SK-N-SH (cell line): Measurements from ENCODE around the gene STS. TPM values are rescaled to one million over a fixed set of nuclear protein-coding genes. Genes with fewer than 3 reads are reported as not detected.
A peak's percentile ranks its signal among the peaks of the same experiment; 100 is the strongest.
"Not testable (repeated sequence)": the region's sequence is repeated elsewhere in the genome, so short reads cannot be mapped to it uniquely, and the experiment has no call there.

Source experiments
- CTCF ChIA-PET: fragments of 300-600, 350-600 bp; formaldehyde crosslinking; extraction: SDS; loops from one replicate; lab custom pipeline; 2021; lab: Yijun Ruan, JAX
- POLR2A ChIA-PET: fragments of 350-600 bp; sonication (Branson Sonifier 250); formaldehyde crosslinking; extraction: SDS; loops from one replicate; lab custom pipeline; 2020; ENCODE audit warnings: antibody characterized with exemption, inconsistent platforms; lab: Yijun Ruan, JAX
- DNase-seq: peaks from one replicate; pipeline ENCODE4 v3.0.0; 2012
- H2AFZ ChIP-seq: fragments of 200-600 bp; sonication (generic); 2 replicates; pipeline ENCODE4 v1.8.1; 2016; ENCODE audit warnings: antibody characterized with exemption, mild to moderate bottlenecking, low read depth
- H3F3A ChIP-seq: fragments of 200-600 bp; sonication (generic); replicated peaks from 2 replicates; pipeline ENCODE3; 2016; ENCODE audit warnings: antibody characterized with exemption, mild to moderate bottlenecking; ENCODE audit not compliant: insufficient read depth
- H3K27ac ChIP-seq, 2 experiments: fragments of 200-500 bp in 1 of 2; fragments of 200-600 bp in 1 of 2; sonication (Bioruptor generic) in 1 of 2; sonication (generic), shearing (Covaris generic) in 1 of 2; 2 replicates each; pipeline versions ENCODE4 v1.5.1 to v1.6.1; 2014 to 2016; ENCODE audit warnings: low read depth in 2 of 2, inconsistent platforms in 1 of 2, low read length in 1 of 2, mild to moderate bottlenecking in 1 of 2, mixed read lengths in 1 of 2
- H3K27me3 ChIP-seq: fragments of 200-600 bp; sonication (generic), shearing (Covaris generic); 2 replicates; pipeline ENCODE4 v1.6.1; 2016; ENCODE audit warnings: mixed run types; ENCODE audit not compliant: insufficient read depth
- H3K36me3 ChIP-seq, 2 experiments: fragments of 200-500 bp in 1 of 2; fragments of 200-600 bp in 1 of 2; sonication (Bioruptor generic) in 1 of 2; sonication (generic) in 1 of 2; replicated peaks in 1 of 2; 2 replicates each; pipeline versions ENCODE3 to v1.5.1; 2014 to 2016; ENCODE audit warnings: low read length in 1 of 2, mild to moderate bottlenecking in 1 of 2; ENCODE audit not compliant: insufficient read depth in 2 of 2, control insufficient read depth in 1 of 2
- H3K4me1 ChIP-seq, 2 experiments: fragments of 200-500 bp in 1 of 2; fragments of 200-600 bp in 1 of 2; sonication (Bioruptor generic) in 1 of 2; sonication (generic), shearing (Covaris generic) in 1 of 2; 2 replicates each; pipeline versions ENCODE4 v1.5.1 to v1.6.1; 2014 to 2016; ENCODE audit warnings: low read depth in 1 of 2, low read length in 1 of 2, mixed run types in 1 of 2; ENCODE audit not compliant: insufficient read depth in 2 of 2, control insufficient read depth in 1 of 2
- H3K4me2 ChIP-seq: fragments of 200-600 bp; sonication (generic), shearing (Covaris generic); 2 replicates; pipeline ENCODE4 v1.6.1; 2017; ENCODE audit warnings: mixed run types
- H3K4me3 ChIP-seq, 2 experiments: fragments of 200-500 bp in 1 of 2; fragments of 200-600 bp in 1 of 2; sonication (Bioruptor generic) in 1 of 2; sonication (generic), shearing (Covaris generic) in 1 of 2; 2 replicates each; pipeline versions ENCODE4 v1.5.1 to v1.8.1; 2014 to 2016; ENCODE audit warnings: low read depth in 2 of 2, inconsistent platforms in 1 of 2, low read length in 1 of 2, mild to moderate bottlenecking in 1 of 2, mixed read lengths in 1 of 2, moderate library complexity in 1 of 2
- H3K79me2 ChIP-seq: fragments of 200-600 bp; sonication (generic); 2 replicates; pipeline ENCODE4 v1.8.1; 2017; ENCODE audit warnings: mild to moderate bottlenecking; ENCODE audit not compliant: insufficient read depth
- H3K9ac ChIP-seq: fragments of 200-600 bp; sonication (generic); 2 replicates; pipeline ENCODE4 v1.6.1; 2017; ENCODE audit warnings: mixed run types
- H3K9me2 ChIP-seq: fragments of 200-600 bp; sonication (generic); 2 replicates; pipeline ENCODE4 v1.6.1; 2017; ENCODE audit warnings: mixed run types
- H3K9me3 ChIP-seq: fragments of 200-600 bp; sonication (generic); 2 replicates; pipeline ENCODE4 v1.6.1; 2017; ENCODE audit warnings: mixed run types, mild to moderate bottlenecking, moderate library complexity
- H4K20me1 ChIP-seq: fragments of 200-600 bp; sonication (generic); 2 replicates; pipeline ENCODE4 v1.6.1; 2017; ENCODE audit warnings: mild to moderate bottlenecking, mixed run types; ENCODE audit not compliant: insufficient read depth
- ELF1 ChIP-seq: IDR thresholded peaks from 2 replicates; pipeline ENCODE4 v1.4.0; 2012
- EZH2phosphoT487 ChIP-seq: fragments of 200-600 bp; sonication (generic); IDR thresholded peaks from 2 replicates; pipeline ENCODE4 v1.6.1; 2017; ENCODE audit warnings: low read depth, mixed run types, mild to moderate bottlenecking, antibody characterized with exemption, moderate library complexity, borderline replicate concordance
- FOSL2 ChIP-seq: IDR thresholded peaks from 2 replicates; pipeline ENCODE4 v1.4.0; 2012; ENCODE audit warnings: low read depth, mild to moderate bottlenecking, moderate library complexity, borderline replicate concordance
- GABPA ChIP-seq: IDR thresholded peaks from 2 replicates; pipeline ENCODE4 v1.4.0; 2012; ENCODE audit warnings: low read depth, mild to moderate bottlenecking
- GATA2 ChIP-seq: sonication (generic); formaldehyde crosslinking; IDR thresholded peaks from 2 replicates; pipeline ENCODE4 v1.5.0; 2020; ENCODE audit warnings: mild to moderate bottlenecking, missing genetic modification reagents
- JUND ChIP-seq: IDR thresholded peaks from 2 replicates; pipeline ENCODE4 v1.4.0; 2012
- MEF2A ChIP-seq: IDR thresholded peaks from 2 replicates; pipeline ENCODE4 v1.4.0; 2012; ENCODE audit warnings: low read depth, borderline replicate concordance
- NFIC ChIP-seq: IDR thresholded peaks from 2 replicates; pipeline ENCODE4 v1.4.0; 2012; ENCODE audit warnings: borderline replicate concordance
- RAD21 ChIP-seq: IDR thresholded peaks from 2 replicates; pipeline ENCODE4 v1.6.1; 2012; ENCODE audit warnings: mild to moderate bottlenecking, low read length
- RFX5 ChIP-seq: IDR thresholded peaks from 2 replicates; pipeline ENCODE4 v1.6.1; 2012; ENCODE audit warnings: mild to moderate bottlenecking, improper control_type of control experiment, low read length
- RXRA ChIP-seq: IDR thresholded peaks from 2 replicates; pipeline ENCODE4 v1.4.0; 2012; ENCODE audit warnings: low read depth, mild to moderate bottlenecking, borderline replicate concordance
- SIN3A ChIP-seq: IDR thresholded peaks from 2 replicates; pipeline ENCODE4 v1.6.1; 2012; ENCODE audit warnings: low read depth, mild to moderate bottlenecking, low read length, moderate library complexity, borderline replicate concordance
- SMC3 ChIP-seq: IDR thresholded peaks from 2 replicates; pipeline ENCODE4 v1.6.1; 2012; ENCODE audit warnings: low read depth, low read length, improper control_type of control experiment
- TEAD4 ChIP-seq: IDR thresholded peaks from 2 replicates; pipeline ENCODE4 v1.4.0; 2012; ENCODE audit warnings: mild to moderate bottlenecking, borderline replicate concordance; ENCODE audit not compliant: insufficient read depth
- WGBS: methylation state at CpG from one replicate; pipeline ENCODE4 v1.1.6; 2017; ENCODE audit warnings: low lambda C conversion rate; 5-methylcytosine and 5-hydroxymethylcytosine counted together
- polyA plus RNA-seq, 3 experiments: library from polyadenylated mRNA; depleted of rRNA; stranded (reverse); fragments of >200 nt; gene quantifications; 2 replicates each; pipeline ENCODE4 v1.2.3, GENCODE V29; 2012
- TF ChIP-seq, protein P1 (sequence below): IDR thresholded peaks from 2 replicates; pipeline ENCODE4; 2012
- TF ChIP-seq, protein P2 (sequence below): IDR thresholded peaks from 2 replicates; pipeline ENCODE4 v1.4.0; 2012; ENCODE audit warnings: low read depth, borderline replicate concordance
- TF ChIP-seq, protein P3 (sequence below): fragments of 150-350 bp; IDR thresholded peaks from 2 replicates; pipeline ENCODE4 v1.6.1; 2017; ENCODE audit warnings: antibody characterized with exemption, low read length, low read depth, borderline replicate concordance
- TF ChIP-seq, protein P4 (sequence below): fragments of 200-600 bp; sonication (generic); IDR thresholded peaks from 2 replicates; pipeline ENCODE4 v1.6.1; 2017; ENCODE audit warnings: antibody characterized with exemption, mild to moderate bottlenecking, moderate library complexity

STS gene
- polyA plus RNA-seq, 1 of the 3 experiments (the other 2 are of a cell fraction): 1.1 TPM

DNA sequence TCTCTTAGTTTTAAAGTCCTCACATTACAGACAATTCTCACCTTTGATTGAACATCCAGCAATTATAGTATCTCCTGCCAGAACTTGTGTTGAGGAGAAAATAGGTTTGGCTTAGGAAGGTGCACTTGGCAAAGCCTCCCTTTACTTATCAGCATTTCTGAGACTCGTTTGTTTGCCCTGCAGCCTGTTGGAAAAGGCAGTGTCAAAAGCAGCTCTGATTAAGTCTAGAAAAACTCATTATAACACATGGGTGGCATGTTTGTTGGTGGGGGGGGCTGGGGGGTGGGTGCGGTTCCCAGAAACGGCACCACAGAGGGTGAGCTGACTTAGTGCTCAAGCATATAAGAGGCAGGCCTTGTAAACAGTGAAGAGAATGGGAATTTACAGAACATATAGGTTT, 22.1 kb downstream of the STS start:
- no peak overlapping the region for H2AFZ ChIP-seq
- no peaks in the 10 kb centered on the region for H4K20me1 ChIP-seq
- no peak overlapping the region for H3K9ac ChIP-seq
- no peak overlapping the region for H3K4me3 ChIP-seq
- no peak overlapping the region for H3K27ac ChIP-seq
- H3K27me3 ChIP-seq: no peaks in the 10 kb centered on the region
- H3F3A ChIP-seq: no peaks in the 10 kb centered on the region
- WGBS: 47% methylated on average over 3 of the region's 3 CpGs
- no peaks in the 10 kb centered on the region for H3K79me2 ChIP-seq
- DNase-seq: no peak
- H3K4me1 ChIP-seq: no peaks in the 10 kb centered on the region; a peak in 1 of 4 replicates
- no peaks in the 10 kb centered on the region for H3K9me3 ChIP-seq
- ChIA-PET CTCF (no interaction called here), POLR2A (no interaction called here)
- no peaks in the 10 kb centered on the region for H3K36me3 ChIP-seq
- no peaks in the 10 kb centered on the region for H3K9me2 ChIP-seq
- no peak overlapping the region for H3K4me2 ChIP-seq
- no peak for TF ChIP-seq ELF1
- TF ChIP-seq, protein P1, sequence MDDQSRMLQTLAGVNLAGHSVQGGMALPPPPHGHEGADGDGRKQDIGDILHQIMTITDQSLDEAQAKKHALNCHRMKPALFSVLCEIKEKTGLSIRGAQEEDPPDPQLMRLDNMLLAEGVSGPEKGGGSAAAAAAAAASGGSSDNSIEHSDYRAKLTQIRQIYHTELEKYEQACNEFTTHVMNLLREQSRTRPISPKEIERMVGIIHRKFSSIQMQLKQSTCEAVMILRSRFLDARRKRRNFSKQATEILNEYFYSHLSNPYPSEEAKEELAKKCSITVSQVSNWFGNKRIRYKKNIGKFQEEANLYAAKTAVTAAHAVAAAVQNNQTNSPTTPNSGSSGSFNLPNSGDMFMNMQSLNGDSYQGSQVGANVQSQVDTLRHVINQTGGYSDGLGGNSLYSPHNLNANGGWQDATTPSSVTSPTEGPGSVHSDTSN: no peak
- no peak for TF ChIP-seq MEF2A
- no peak for TF ChIP-seq EZH2phosphoT487
- TF ChIP-seq RXRA: no peak
- TF ChIP-seq, protein P2, sequence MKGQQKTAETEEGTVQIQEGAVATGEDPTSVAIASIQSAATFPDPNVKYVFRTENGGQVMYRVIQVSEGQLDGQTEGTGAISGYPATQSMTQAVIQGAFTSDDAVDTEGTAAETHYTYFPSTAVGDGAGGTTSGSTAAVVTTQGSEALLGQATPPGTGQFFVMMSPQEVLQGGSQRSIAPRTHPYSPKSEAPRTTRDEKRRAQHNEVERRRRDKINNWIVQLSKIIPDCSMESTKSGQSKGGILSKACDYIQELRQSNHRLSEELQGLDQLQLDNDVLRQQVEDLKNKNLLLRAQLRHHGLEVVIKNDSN: no peak
- TF ChIP-seq, protein P3, sequence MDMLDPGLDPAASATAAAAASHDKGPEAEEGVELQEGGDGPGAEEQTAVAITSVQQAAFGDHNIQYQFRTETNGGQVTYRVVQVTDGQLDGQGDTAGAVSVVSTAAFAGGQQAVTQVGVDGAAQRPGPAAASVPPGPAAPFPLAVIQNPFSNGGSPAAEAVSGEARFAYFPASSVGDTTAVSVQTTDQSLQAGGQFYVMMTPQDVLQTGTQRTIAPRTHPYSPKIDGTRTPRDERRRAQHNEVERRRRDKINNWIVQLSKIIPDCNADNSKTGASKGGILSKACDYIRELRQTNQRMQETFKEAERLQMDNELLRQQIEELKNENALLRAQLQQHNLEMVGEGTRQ: no peak
- TF ChIP-seq NFIC: no peak
- no peak for TF ChIP-seq GATA2 (CRISPR knock-in tag)
- no peak for TF ChIP-seq JUND
- no peak for TF ChIP-seq GABPA
- TF ChIP-seq RFX5: no peak
- TF ChIP-seq RAD21: no peak
- no peak for TF ChIP-seq TEAD4
- TF ChIP-seq SIN3A: no peak
- no peak for TF ChIP-seq SMC3
- no peak for TF ChIP-seq FOSL2

DNA sequence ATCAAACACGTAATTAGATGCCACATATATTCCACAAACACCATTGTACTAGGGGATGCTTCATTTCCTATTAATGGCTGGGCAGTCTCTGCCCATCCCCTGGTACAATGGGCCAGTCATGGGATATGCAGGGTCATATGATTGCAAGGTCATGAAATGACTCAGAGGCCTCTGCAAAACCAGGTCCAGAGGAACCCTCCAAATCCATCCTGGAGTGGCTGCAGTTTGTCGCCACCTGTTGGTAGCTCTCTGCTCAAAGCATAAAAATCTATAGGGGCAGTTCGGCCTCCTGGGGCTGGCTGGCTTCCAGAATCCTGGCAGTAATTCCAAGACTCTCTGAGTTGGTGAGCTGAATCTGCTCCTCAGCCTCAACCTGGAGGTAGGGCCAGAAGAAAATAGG, 23.4 kb downstream of the STS start:
- TF ChIP-seq SMC3 (no peak), RAD21 (peak; percentile 44)
- TF ChIP-seq, protein P4, sequence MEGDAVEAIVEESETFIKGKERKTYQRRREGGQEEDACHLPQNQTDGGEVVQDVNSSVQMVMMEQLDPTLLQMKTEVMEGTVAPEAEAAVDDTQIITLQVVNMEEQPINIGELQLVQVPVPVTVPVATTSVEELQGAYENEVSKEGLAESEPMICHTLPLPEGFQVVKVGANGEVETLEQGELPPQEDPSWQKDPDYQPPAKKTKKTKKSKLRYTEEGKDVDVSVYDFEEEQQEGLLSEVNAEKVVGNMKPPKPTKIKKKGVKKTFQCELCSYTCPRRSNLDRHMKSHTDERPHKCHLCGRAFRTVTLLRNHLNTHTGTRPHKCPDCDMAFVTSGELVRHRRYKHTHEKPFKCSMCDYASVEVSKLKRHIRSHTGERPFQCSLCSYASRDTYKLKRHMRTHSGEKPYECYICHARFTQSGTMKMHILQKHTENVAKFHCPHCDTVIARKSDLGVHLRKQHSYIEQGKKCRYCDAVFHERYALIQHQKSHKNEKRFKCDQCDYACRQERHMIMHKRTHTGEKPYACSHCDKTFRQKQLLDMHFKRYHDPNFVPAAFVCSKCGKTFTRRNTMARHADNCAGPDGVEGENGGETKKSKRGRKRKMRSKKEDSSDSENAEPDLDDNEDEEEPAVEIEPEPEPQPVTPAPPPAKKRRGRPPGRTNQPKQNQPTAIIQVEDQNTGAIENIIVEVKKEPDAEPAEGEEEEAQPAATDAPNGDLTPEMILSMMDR: peak; percentile 63
- TF ChIP-seq, all 33 proteins: peak for 2
- peak; percentile 28 for DNase-seq
- no peaks in the 10 kb centered on the region for H3F3A ChIP-seq
- POLR2A ChIA-PET: no interaction called here
- H3K4me2 ChIP-seq: no peak overlapping the region
- 66% methylated on average over 3 of the region's 3 CpGs for WGBS
- no peak overlapping the region for H3K27ac ChIP-seq
- H3K79me2 ChIP-seq: no peaks in the 10 kb centered on the region
- H3K9me3 ChIP-seq: no peaks in the 10 kb centered on the region
- H3K36me3 ChIP-seq: no peaks in the 10 kb centered on the region
- CTCF ChIA-PET: interaction anchor here (0.8 to 1.2 kb wide), 3 partner anchors 10 to 86 kb away, joined by 3 to 5 read pairs (median 4); no protein-coding TSS in a partner anchor
- H3K27me3 ChIP-seq: no peaks in the 10 kb centered on the region
- H3K9ac ChIP-seq: no peak overlapping the region
- no peak overlapping the region for H3K4me3 ChIP-seq
- no peak overlapping the region for H2AFZ ChIP-seq
- no peaks in the 10 kb centered on the region; a peak in 1 of 4 replicates for H3K4me1 ChIP-seq
- no peaks in the 10 kb centered on the region for H3K9me2 ChIP-seq
- no peaks in the 10 kb centered on the region for H4K20me1 ChIP-seq

DNA sequence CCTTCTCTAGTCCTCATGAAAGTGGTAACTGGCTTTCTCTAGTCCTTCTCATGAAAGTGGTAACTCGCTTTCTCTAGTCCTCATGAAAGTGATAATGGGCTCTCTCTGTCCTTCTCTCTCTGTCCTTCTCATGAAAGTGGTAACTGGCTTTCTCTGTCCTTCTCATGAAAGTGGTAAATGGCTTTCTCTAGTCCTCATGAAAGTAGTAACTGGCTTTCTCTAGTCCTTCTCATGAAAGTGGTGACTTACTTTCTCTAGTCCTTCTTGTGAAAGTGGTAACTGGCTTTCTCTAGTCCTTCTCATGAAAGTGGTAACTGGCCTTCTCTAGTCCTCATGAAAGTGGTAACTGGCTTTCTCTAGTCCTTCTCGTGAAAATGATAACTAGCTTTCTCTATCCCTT, 31.3 kb downstream of the STS start:
- H3K27me3 ChIP-seq, H2AFZ ChIP-seq, H3K9me2 ChIP-seq, H3K4me2 ChIP-seq, POLR2A ChIA-PET, DNase-seq, H3K4me1 ChIP-seq, CTCF ChIA-PET, H4K20me1 ChIP-seq, H3K27ac ChIP-seq, H3K9ac ChIP-seq, H3K36me3 ChIP-seq, H3K9me3 ChIP-seq, H3F3A ChIP-seq, H3K4me3 ChIP-seq, H3K79me2 ChIP-seq: not testable (repeated sequence)
- WGBS: 3% methylated on average over 2 of the region's 2 CpGs
